ENCODE measurements around the gene AGFG2.

DNA sequence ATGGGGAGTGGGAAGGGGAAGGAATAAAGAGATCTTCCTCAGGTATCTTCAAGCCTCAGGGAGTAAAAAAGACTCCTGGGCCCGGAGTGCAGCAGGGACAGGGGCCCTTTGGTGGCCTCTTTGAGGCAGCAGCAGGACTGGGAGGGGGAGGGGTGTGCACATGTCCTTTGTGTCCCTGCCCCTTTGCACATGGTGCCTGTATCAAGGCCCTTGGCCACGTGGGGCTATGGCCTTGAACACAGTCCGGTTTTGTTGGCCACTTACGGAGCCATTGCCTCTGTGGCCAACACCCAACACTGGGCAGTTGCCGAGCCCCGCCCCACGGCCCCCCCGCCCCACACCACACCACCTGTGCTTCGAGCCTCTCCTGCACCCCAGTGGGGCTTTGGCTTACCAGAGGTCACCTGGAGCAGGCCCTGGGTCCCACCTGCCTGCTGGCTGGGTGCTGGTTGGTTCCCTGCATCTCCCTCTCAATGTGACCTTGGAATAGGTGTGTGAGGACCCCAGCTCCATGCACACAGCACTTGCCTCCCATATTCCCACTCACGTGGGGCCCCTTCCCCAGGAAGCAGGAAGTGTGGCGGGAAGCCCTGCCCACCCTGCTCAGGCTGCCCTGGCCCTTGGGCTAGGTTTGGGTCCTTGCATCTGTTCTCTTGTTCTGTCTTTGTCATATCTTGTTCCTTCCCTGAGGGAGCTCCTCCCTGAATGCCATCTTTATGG lies 29.3 kb downstream of the AGFG2 start:
- no peak for TF ChIP-seq POLR2A (IDR thresholded peaks at IDR 0.05)
- TF ChIP-seq, protein P1, sequence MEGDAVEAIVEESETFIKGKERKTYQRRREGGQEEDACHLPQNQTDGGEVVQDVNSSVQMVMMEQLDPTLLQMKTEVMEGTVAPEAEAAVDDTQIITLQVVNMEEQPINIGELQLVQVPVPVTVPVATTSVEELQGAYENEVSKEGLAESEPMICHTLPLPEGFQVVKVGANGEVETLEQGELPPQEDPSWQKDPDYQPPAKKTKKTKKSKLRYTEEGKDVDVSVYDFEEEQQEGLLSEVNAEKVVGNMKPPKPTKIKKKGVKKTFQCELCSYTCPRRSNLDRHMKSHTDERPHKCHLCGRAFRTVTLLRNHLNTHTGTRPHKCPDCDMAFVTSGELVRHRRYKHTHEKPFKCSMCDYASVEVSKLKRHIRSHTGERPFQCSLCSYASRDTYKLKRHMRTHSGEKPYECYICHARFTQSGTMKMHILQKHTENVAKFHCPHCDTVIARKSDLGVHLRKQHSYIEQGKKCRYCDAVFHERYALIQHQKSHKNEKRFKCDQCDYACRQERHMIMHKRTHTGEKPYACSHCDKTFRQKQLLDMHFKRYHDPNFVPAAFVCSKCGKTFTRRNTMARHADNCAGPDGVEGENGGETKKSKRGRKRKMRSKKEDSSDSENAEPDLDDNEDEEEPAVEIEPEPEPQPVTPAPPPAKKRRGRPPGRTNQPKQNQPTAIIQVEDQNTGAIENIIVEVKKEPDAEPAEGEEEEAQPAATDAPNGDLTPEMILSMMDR (IDR thresholded peaks at IDR 0.05): no peak

Measured in prostate gland (tissue), 2 donors.